Measurements from ENCODE around the gene UBC.
"Not testable (repeated sequence)": the region's sequence is repeated elsewhere in the genome, so short reads cannot be mapped to it uniquely, and the experiment has no call there.

DNA sequence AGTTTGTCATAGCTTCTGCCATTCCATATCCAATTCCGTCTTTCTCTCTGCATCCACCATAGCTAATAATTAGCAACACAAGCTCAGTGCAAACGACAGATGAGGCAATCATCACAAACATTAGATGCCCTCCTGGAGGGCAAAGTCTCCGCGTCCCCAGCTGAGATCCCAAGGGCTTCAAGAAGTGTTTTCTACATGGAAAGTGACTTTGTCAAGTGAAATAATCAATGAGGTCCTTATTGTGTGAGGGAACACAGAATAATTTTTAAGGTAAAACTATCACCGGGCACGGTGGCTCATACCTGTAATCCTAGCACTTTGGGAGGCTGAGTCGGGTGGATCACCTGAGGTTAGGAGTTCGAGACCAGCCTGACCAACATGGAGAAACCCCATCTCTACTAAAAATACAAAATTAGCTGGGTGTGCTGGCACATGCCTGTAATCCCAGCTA, 14.1 kb downstream of the UBC start:
- not testable (repeated sequence) for TF ChIP-seq CTCF (IDR thresholded peaks at IDR 0.05); EZH2 (IDR thresholded peaks at IDR 0.05; ENCODE audit: borderline replicate concordance, insufficient read depth, low read depth, low read length, poor library complexity, severe bottlenecking)
